ENCODE data around the gene CASP5. TPM values are rescaled to one million over a fixed set of nuclear protein-coding genes. Genes with fewer than 3 reads are reported as not detected.
"Not testable (repeated sequence)": the region's sequence is repeated elsewhere in the genome, so short reads cannot be mapped to it uniquely, and the experiment has no call there.

Gene CASP5
- not detected for total RNA-seq

- H3K9me3 ChIP-seq, result no peaks in the 10 kb centered on the region
- no peak for TF ChIP-seq POLR2A (IDR thresholded peaks at IDR 0.05)
- no peaks in the 10 kb centered on the region for H3K36me3 ChIP-seq
- H3K27ac ChIP-seq, result no peak within 1 kb of the TSS
- H3K4me3 ChIP-seq, result no peak within 1 kb of the TSS
- H3K27me3 ChIP-seq (replicated peaks; ENCODE audit: insufficient read depth), result no peaks in the 10 kb centered on the region
- H3K4me1 ChIP-seq (replicated peaks), result no peaks in the 10 kb centered on the region
- intact Hi-C loops (cut with DNase I), result no loop called here
- DNase-seq (ENCODE audit: low spot score), result no peak
Observed at GRCh38 chr11:105023003-105023402, at the start of gene CASP5. Gene CASP5, minus strand, starts transcription at chr11:105023168. Its CDS starts 32 bp downstream, at chr11:105023136.

GRCh38 chr11:105072080-105072479, 49.1 kb upstream of the CASP5 start:
- WGBS, result 55% methylated on average over 1 of the region's 2 CpGs
- H3K4me1 ChIP-seq (replicated peaks); H3K9me3 ChIP-seq; H3K27ac ChIP-seq; H3K4me3 ChIP-seq; intact Hi-C loops (cut with DNase I); DNase-seq (ENCODE audit: low spot score); H3K36me3 ChIP-seq; H3K27me3 ChIP-seq (replicated peaks; ENCODE audit: insufficient read depth): not testable (repeated sequence)

GRCh38 chr11:105071089-105071732, 48.2 kb upstream of the CASP5 start:
- no peak for TF ChIP-seq CTCF (IDR thresholded peaks at IDR 0.05)
- no peak for TF ChIP-seq POLR2A (IDR thresholded peaks at IDR 0.05)
- peak; percentile 44 for TF ChIP-seq POLR2AphosphoS5 (IDR thresholded peaks at IDR 0.05)
- H3K4me3 ChIP-seq, result no peak overlapping the region
- no peaks in the 10 kb centered on the region for H3K9me3 ChIP-seq
- H3K36me3 ChIP-seq, result no peaks in the 10 kb centered on the region
- no peak overlapping the region for H3K27ac ChIP-seq
- intact Hi-C loops (cut with DNase I), result no loop called here
- DNase-seq (ENCODE audit: low spot score), result no peak
- WGBS, result 47% methylated on average over 4 of the region's 4 CpGs
- no peaks in the 10 kb centered on the region for H3K4me1 ChIP-seq (replicated peaks)
- H3K27me3 ChIP-seq (replicated peaks; ENCODE audit: insufficient read depth), result no peaks in the 10 kb centered on the region

DNA sequence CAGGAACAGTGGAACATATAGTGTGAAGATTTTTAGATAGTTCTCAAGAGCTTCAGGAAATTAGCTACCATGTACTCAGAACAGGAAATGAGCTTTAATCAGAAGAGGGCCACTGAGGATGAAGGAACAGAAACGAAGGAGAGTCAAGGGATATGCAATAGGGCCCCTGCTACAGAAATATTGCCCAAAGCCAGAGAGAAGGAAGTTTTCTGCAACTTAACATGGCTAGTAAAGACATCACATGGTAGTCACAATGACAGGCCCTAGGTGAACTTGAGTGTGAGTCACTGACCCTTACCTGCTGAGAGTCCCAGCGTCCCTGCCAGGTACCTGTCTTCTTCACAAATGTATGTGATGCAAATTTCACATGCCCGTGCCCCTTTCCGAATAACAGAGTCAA, 47.3 kb upstream of the CASP5 start:
- intact Hi-C loops (cut with DNase I), result no loop called here
- H3K27ac ChIP-seq, result no peak overlapping the region
- H3K27me3 ChIP-seq (replicated peaks; ENCODE audit: insufficient read depth), result no peaks in the 10 kb centered on the region
- WGBS, result 91% methylated on average over 4 of the region's 4 CpGs
- no peak overlapping the region for H3K4me3 ChIP-seq
- DNase-seq (ENCODE audit: low spot score), result no peak
- H3K4me1 ChIP-seq (replicated peaks), result no peaks in the 10 kb centered on the region
- no peak for TF ChIP-seq POLR2AphosphoS5 (IDR thresholded peaks at IDR 0.05)
- no peak for TF ChIP-seq POLR2A (IDR thresholded peaks at IDR 0.05)
- no peak for TF ChIP-seq CTCF (IDR thresholded peaks at IDR 0.05)
- no peaks in the 10 kb centered on the region for H3K36me3 ChIP-seq
- H3K9me3 ChIP-seq, result no peaks in the 10 kb centered on the region

DNA sequence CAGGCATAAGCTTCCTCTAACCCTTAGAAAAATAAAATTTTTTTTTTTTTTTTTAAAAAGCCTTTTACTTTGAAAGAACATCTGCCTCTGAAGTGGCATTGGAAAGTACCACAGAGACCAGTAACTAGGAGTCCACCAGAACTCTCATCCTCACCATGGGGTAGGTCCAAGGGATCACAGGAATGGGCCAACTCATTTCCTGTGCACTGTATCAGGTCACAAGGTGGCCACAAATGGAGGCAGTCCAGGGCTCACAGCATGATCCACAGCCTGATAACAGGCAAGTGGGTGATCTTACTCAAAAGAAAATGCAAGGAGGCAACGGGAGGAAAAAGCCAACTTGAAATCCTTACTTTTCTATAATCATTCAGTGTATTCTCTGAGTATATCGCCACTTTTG, 46.8 kb upstream of the CASP5 start:
- intact Hi-C loops (cut with DNase I); H3K27me3 ChIP-seq (replicated peaks; ENCODE audit: insufficient read depth); H3K27ac ChIP-seq; H3K4me3 ChIP-seq; DNase-seq (ENCODE audit: low spot score); H3K36me3 ChIP-seq; H3K4me1 ChIP-seq (replicated peaks); H3K9me3 ChIP-seq: not testable (repeated sequence)
- 75% methylated on average over 2 of the region's 2 CpGs for WGBS

DNA sequence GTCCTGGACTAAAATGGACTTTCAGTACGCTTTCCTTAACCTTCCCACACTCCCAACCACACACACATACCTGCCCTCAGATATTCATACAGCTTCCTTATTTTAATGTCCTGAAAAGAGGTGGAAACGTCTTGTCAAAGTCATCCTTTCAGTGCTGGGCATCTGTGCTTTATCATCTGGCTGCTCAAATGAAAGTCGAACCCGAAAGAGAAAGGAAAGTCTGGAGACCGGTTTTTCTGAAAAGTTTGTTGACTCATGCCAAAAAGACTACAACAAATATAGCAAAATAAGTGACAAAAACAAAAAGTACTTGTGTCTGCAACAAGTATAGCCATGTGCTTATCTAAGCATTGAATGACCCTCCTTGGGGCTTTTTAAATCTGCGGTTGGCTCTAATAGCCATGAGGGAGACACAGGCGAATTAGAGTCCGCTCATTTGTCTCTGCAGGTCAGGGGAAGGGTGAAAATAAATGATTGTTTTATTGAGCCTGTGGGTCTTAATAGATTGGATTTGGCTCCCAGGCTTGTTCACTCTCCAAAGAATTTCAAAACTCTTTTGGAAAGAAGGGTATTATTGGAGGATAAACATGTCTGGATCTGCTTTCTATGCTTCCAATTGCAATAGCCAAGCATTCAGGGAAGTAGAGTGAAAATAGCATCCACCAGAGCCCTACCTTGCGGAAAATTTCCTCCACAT, 40.4 kb upstream of the CASP5 start:
- DNase-seq (ENCODE audit: low spot score); H3K4me1 ChIP-seq (replicated peaks); H3K27me3 ChIP-seq (replicated peaks; ENCODE audit: insufficient read depth); H3K36me3 ChIP-seq; H3K27ac ChIP-seq; intact Hi-C loops (cut with DNase I); H3K4me3 ChIP-seq; H3K9me3 ChIP-seq: not testable (repeated sequence)
- WGBS, result 33% methylated on average over 9 of the region's 9 CpGs

- no peak for TF ChIP-seq POLR2A (IDR thresholded peaks at IDR 0.05)
- no peak for TF ChIP-seq CTCF (IDR thresholded peaks at IDR 0.05)
- no peak overlapping the region for H3K27ac ChIP-seq
- no peaks in the 10 kb centered on the region for H3K36me3 ChIP-seq
- intact Hi-C loops (cut with DNase I), result no loop called here
- DNase-seq (ENCODE audit: low spot score), result no peak
- no peaks in the 10 kb centered on the region for H3K4me1 ChIP-seq (replicated peaks)
- H3K9me3 ChIP-seq, result no peaks in the 10 kb centered on the region
- H3K4me3 ChIP-seq, result no peak overlapping the region
- 62% methylated on average over 4 of the region's 4 CpGs for WGBS
- no peaks in the 10 kb centered on the region for H3K27me3 ChIP-seq (replicated peaks; ENCODE audit: insufficient read depth)
Observed at GRCh38 chr11:105057432-105057831, 34.5 kb upstream of the CASP5 start.
